ENCODE data around the gene GMEB2. TPM values are rescaled to one million over a fixed set of nuclear protein-coding genes. Genes with fewer than 3 reads are reported as not detected.
A peak's percentile ranks its signal among the peaks of the same experiment; 100 is the strongest.

Gene GMEB2
- total RNA-seq, 6 experiments from 2014 or later, result 3.2 to 7.0 (median 5.1) TPM

- H3K36me3 ChIP-seq, result no peaks in the 10 kb centered on the region
- no peak for DNase-seq
- WGBS (ENCODE audit: insufficient coverage, low coverage, low lambda C conversion rate, missing lambda C conversion rate), result no CpG with 5 or more reads among the region's 8 CpGs
- no peaks in the 10 kb centered on the region for H3K9me3 ChIP-seq
- intact Hi-C loops (cut with DNase I), result no loop called here
- H3K27ac ChIP-seq, result no peak overlapping the region
- no peak overlapping the region for H3K4me3 ChIP-seq
- no peak for ATAC-seq
- peaks cover 0 to 6% (median 0%) of the 10 kb centered on the region in 4 donors for H3K4me1 ChIP-seq
- TF ChIP-seq POLR2A (IDR thresholded peaks at IDR 0.05), result no peak
- TF ChIP-seq, protein P1, sequence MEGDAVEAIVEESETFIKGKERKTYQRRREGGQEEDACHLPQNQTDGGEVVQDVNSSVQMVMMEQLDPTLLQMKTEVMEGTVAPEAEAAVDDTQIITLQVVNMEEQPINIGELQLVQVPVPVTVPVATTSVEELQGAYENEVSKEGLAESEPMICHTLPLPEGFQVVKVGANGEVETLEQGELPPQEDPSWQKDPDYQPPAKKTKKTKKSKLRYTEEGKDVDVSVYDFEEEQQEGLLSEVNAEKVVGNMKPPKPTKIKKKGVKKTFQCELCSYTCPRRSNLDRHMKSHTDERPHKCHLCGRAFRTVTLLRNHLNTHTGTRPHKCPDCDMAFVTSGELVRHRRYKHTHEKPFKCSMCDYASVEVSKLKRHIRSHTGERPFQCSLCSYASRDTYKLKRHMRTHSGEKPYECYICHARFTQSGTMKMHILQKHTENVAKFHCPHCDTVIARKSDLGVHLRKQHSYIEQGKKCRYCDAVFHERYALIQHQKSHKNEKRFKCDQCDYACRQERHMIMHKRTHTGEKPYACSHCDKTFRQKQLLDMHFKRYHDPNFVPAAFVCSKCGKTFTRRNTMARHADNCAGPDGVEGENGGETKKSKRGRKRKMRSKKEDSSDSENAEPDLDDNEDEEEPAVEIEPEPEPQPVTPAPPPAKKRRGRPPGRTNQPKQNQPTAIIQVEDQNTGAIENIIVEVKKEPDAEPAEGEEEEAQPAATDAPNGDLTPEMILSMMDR (IDR thresholded peaks at IDR 0.05), result no peak
- no peaks in the 10 kb centered on the region for H3K27me3 ChIP-seq
These were observed 13.2 kb upstream of the GMEB2 start for GRCh38 chr20:63640086-63640485.

- DNase-seq, result no peak
- Histone ChIP-seq H3K27ac (peak overlapping the region in 1 of 3 donors; percentile 24), H3K9me3 (no peaks in the 10 kb centered on the region), H3K27me3 (no peaks in the 10 kb centered on the region), H3K4me3 (no peak overlapping the region), H3K36me3 (no peaks in the 10 kb centered on the region), H3K4me1 (peaks cover 0 to 6% (median 0%) of the 10 kb centered on the region in 4 donors)
- TF ChIP-seq, protein P1 (IDR thresholded peaks at IDR 0.05), result no peak
- TF ChIP-seq POLR2A (IDR thresholded peaks at IDR 0.05), result no peak
- WGBS (ENCODE audit: insufficient coverage, low coverage, low lambda C conversion rate, missing lambda C conversion rate), result 65% methylated on average over 4 of the region's 15 CpGs
- intact Hi-C loops (cut with DNase I), result no loop called here
- peak in 1 of 4 donors; percentile 13 for ATAC-seq
These were observed 12.4 kb upstream of the GMEB2 start for GRCh38 chr20:63639093-63639975.

DNA sequence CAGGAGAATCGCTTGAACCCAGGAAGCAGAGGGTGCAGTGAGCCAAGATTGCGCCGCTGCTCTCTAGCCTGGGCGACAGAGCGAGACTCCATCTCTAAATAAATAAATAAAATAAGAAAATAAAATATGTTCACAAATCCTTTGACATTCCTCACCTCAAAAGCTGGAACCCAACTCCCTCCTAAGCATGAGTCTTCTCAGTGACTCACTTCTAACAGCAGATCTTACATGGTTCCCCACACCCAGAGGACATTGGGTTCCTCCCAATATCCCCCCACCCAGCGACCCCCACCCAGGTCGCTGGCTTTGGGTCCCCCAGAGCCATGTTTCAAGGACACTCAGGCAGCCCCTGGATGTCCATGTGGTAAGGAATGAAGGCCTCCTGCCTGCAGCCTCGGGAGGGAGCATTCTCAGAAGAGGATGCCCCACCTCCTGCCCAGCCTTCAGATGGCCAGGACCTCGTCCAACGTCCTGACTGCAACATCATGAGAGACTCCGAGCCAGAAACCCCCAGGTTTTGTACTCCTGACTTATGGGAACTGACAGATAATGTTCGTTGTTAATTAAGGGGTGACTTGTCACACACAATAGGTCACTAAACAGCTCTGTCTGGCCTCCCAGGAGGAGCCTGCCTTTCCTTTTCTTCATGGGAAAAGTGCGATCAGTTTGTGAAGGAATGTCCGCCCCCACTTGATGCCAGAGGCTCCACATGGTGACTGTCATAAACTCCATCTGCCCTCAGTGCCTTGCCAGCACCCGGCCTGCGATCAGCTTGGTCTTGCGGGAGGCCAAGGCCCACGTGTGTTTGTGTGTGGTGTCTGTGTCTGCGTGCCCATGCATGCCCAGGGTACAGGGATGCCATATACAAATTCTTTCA lies 10.1 kb upstream of the GMEB2 start:
- WGBS (ENCODE audit: insufficient coverage, low coverage, low lambda C conversion rate, missing lambda C conversion rate), result 77% methylated on average over 13 of the region's 19 CpGs
- Histone ChIP-seq H3K36me3 (no peaks in the 10 kb centered on the region), H3K4me1 (no peaks in the 10 kb centered on the region), H3K27me3 (no peaks in the 10 kb centered on the region), H3K27ac (no peak overlapping the region), H3K4me3 (no peak overlapping the region), H3K9me3 (no peaks in the 10 kb centered on the region)
- DNase-seq, result no peak
- no peak for TF ChIP-seq POLR2A (IDR thresholded peaks at IDR 0.05)
- TF ChIP-seq, protein P1 (IDR thresholded peaks at IDR 0.05), result no peak
- ATAC-seq, result no peak
- intact Hi-C loops (cut with DNase I), result no loop called here

GRCh38 chr20:63635431-63636141 lies 8.7 kb upstream of the GMEB2 start:
- H3K27ac ChIP-seq, result no peak overlapping the region
- no peak overlapping the region for H3K4me3 ChIP-seq
- H3K36me3 ChIP-seq, result no peaks in the 10 kb centered on the region
- no peak for DNase-seq
- TF ChIP-seq POLR2A (IDR thresholded peaks at IDR 0.05), result no peak
- TF ChIP-seq, protein P1 (IDR thresholded peaks at IDR 0.05), result no peak
- no peaks in the 10 kb centered on the region for H3K9me3 ChIP-seq
- H3K27me3 ChIP-seq, result no peaks in the 10 kb centered on the region
- intact Hi-C loops (cut with DNase I), result no loop called here
- H3K4me1 ChIP-seq, result no peaks in the 10 kb centered on the region
- WGBS (ENCODE audit: insufficient coverage, low coverage, low lambda C conversion rate, missing lambda C conversion rate), result 53% methylated on average over 5 of the region's 15 CpGs
- ATAC-seq, result peak; percentile 33 to 52 (median 44)

All from right lobe of liver (tissue), 6 donors.